Stimulated activated CD4-positive, alpha-beta T cell treated with anti-CD3 and anti-CD28 coated beads, Interleukin-15, amount 100 ng/mL, for 1 hour (primary cell): ENCODE results near the gene PBX4.

ENCODE experiments used
- DNase-seq, 2 donors: peaks; one replicate each; pipeline ENCODE4 v3.0.0-alpha.2; 2020; ENCODE audit warnings: low read depth in 1 of 2, low spot score in 1 of 2

PBX4 gene

DNA sequence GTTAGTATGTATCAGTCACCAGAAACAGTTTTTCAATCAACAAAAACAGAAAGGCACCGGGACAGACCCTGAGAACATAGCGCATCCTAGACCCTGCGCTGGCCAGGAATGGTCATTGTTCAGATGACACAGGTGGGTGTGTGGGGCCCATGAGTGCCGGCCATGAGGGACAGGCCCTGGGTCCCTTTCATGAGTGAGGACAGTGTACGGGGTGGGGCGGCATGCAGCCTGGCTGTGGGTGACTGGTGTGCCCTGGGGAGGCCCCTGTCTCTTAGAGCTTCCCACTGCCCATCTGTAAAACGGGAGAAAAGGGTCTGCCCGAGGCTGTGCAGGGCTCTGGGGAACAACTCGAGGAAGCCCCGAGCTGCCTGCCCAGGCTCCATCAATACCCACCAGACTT lies 25.8 kb downstream of the PBX4 start:
- DNase-seq = no peak

DNA sequence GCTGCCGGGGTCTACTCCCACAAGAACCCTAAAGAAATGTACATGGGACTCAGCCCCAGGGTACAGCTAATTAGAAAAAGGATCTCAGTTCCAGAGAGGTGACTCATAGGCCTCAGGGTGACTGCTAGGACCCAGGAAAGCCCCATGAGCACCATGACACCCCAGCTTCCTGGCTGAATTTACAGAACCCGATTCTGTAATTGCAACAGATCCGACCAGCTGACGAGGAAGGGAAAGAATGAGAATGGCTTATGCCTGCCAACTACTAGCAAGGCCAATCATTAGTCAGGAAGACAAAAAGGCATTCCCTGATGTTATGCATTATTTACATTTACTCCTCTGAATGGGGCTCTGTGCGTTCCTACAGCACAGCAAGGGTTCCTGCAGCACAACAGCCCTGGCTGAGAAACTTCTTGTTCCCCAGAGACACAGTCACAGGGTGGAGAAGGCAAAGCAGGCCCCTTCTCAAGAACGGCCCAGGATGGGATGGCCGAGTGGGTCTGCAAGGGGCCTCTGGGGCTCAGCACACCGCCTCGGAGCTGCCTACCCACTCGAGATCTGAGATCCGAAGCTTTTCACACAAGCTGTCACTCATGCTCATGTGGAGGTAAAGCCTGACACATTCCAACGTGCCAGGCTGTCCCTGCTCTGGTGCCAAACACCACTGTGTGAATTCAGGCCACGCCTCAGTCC lies 27.2 kb downstream of the PBX4 start:
- DNase-seq = peak; percentile 29 to 42

DNA sequence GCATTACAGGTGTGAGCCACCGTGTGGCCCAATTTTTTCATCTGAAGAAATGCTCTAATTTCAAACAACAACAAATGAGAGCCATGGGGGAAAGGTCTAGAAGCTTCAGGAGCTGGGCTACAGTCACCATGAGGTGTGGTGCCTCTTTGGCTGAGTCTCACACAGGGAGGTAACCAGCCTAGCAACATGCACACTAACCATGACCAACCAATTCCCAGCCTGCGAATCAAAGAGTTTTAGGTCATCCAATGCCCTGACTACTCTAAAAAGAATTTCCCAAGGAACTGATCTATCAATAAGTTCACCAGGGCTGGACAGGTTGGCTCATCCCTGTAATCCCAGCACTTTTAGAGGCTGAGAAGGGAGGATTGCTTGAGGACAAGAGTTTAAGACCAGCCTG lies 29.9 kb downstream of the PBX4 start:
- no peak for DNase-seq

DNA sequence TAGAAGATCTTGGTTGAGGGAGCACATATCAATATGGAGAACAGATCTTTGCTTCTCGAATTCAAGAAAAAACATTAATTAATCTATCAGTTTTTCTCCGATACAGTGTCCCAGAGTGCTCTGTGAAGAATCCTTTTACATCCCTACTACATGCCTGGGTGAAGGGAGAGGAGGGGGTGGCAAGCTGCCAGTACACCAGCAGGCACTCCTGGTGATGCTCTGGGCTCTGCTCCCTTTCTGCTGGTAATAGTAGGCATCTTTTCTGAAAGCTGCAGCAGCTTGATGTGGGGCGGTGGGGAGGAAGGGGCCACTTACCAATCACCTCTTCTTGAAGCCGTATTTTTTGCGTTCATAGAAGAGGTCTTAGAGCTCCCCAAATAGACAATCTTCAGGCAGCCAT lies 30.7 kb downstream of the PBX4 start:
- no peak for DNase-seq

DNA sequence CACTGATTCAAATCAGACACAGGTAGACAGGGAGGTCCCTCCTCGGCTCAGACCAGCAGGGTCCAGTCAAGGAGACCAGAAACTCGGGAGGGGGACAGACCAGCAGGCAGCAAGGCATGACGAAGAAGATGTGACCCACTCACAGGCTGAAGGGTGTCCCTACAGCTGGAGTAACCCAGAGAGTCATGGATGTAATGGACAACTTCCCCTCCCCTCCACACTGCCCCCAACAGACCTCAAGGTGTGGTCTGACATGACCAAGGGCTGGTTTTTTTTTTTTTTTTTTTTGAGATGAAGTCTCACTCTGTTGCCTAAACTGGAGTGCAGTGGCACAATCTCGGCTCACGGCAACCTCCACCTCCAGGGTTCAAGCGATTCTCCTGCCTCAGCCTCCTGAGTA lies 34.1 kb downstream of the PBX4 start:
- no peak for DNase-seq

DNA sequence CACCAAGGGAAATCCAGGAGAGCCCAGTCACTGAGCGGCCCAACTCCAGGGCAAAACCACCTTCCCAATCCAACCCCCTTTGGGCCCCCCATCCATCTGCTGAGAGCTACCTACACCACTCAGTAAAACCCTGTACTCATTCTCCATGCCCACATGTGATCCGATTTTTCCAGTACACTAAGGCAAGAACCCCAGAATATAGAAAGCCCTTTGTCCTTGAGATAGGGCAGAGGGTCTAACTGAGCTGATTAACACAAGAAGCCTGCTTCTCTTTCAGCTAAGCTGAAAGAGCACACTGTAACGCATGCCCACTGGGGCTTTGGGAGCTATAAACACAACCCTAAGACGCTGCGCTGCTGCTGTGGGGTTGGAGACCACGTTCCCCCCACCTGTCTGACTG lies 36.0 kb downstream of the PBX4 start:
- DNase-seq = no peak

DNA sequence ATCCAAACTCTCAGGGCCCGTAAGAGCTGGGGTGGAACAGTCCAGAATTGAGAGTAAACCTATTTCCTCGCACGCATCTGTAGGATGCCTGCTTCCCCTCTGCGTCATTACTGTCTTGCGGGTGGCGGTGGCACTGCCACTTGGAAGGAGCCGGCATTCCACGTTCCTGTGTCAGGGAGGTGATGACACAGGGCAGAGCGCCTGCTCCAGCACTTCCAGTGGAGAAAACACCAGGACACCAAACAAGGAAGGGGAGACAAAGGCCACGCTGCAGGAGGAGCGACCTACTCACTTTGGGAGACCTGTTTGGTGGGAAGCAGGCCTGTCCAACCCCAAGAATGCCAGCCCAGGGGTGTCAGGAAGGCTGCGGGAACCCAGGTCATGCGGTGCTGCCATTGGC lies 37.1 kb downstream of the PBX4 start:
- DNase-seq = no peak

DNA sequence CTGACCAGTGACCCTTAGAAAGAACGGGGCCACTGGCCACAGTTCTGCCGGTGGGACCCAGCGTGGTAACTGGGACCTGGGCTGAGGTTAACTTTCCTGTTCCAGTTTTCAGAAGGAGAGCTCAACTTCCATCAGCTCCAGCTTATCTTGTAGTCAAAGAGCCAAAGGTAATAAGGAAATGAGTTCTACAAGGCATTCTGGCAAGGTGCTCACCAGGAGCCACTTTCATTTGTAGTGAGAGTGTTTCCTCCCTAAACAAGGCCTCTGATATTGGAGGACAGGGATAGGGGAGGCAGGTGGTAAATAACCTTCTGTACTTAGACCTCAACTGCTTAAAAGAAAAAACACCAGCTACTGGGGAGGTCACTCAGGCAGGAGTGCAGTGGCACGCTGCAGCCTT lies 38.1 kb downstream of the PBX4 start:
- DNase-seq = no peak

DNA sequence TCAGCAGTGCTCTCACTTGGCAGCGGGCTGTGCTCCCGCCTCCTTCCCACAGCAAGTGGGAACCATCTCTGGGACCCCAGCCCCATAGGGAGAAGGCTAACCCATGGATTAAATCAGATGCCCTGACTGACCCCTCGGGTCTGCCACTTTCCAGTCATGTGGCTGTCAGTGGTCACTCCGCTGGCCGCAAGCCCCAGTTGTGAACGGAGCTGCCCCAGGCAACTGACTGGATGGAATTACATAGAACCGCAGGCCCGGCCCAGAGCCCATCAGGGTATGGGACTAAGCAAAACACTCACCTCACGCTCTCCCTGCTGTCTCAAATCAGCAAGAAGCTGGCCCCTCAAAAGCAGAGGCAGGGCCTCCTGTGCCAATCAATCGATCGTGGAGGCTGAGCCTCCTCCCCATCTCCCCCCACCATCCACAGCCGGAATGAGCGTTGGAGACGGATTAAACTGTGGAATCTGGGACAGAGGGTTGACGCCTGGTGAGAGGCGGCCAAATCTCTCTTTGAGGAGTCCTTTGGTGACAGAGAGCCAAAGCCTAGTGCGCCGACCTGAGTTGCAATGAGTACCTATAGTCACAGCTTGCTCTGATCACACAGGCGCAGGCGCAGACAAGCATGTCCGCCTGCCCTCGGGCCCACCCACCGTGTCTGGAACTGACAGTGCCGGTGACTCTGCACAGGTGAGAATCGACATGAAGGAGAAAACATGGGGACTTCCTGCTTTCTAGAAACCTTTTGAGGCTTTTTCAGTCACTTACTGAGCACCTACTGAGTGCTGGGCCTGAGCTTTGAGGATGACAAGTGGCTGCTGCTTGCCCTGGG lies 38.7 kb downstream of the PBX4 start:
- DNase-seq = no peak

DNA sequence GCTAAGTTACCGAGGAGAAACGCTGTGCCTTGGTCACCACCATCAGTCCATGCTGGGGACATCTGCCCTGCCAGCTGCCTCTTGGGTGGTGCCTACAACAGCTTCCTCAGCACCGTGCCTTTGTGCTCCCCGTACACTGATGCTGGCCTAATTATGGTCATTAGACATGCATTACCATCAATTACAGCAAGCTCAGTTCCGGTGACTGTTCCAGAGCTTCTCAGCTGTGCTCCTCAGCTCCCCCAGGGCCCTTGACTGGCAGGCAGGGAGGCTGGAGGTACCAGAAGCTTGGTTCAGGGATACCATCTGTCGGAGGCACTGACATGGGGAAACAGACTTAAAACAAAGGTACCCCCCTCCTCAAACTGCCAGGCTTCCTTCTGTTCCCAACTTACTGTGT lies 40.2 kb downstream of the PBX4 start:
- no peak for DNase-seq

DNA sequence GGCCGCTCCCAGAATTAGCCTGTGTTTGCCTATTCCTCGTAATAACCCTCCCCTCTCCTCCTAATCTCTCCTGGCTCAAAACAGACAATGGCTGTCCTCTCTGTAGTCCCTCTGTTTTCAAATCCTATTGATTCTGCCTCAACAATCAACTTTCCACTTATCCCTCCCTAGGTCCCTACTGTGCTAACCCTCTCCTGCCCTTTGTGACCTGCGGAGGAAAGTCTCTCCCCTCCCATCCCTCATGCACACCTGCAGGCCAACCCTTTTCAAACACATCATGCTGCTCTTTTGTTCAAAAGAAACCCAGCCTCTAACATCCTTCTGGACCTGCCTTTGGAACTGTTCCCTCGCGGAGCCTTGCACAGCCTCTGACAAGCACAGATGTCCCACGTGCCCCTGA lies 43.1 kb downstream of the PBX4 start:
- DNase-seq = no peak

DNA sequence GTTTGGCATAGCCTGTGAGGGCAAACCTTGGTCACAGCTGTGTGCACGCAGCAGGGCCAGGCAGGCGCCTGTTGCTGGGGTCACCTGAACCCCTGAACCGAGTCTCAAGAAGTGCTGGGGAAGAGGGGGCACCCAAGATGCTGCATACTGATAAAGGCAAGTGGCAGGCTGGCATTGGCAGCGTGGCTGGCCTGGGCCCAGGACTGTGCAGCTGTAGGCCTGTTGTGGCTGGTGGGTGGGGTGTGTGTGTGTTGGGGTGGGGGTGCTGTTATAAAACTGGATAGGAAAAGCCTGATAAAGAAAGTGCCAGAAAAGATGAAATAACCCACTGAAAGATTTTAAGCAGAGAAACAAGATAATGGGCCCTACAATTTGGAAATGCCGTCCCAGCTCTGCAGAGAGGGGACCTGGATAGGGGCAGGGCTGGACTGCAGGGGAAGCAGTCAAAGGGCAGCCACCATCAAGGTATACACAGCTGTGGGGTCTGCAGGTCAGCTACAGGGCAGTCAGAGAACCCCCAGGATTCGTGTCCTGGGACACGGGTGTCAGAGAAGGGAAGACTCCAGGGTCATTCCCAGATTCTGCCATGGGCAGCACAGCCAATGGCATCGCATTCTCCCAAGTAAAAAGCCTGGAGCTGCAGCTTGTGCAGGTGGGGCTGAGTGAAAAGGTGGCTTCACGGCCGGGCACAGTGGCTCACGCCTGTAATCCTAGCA lies 47.3 kb downstream of the PBX4 start:
- DNase-seq = no peak

DNA sequence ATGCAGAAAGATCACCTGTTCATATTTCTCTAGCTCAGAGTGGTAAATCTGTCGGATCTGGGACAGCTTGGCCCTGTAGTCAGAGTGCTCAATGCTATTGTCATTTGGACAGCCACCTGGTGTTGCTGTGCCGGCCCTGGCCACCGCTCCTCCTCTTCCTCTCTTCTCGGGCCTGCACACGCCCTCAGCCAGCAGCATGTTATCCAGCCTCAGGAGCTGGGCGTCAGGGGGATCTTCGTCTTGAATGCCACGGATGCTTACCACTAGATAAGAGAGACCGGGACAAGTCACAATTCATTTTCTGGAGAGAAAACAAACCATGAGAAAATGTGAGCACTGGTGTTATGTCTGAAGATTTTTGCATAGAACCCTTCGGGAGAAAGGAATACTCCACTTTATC lies 47.9 kb downstream of the PBX4 start:
- no peak for DNase-seq

DNA sequence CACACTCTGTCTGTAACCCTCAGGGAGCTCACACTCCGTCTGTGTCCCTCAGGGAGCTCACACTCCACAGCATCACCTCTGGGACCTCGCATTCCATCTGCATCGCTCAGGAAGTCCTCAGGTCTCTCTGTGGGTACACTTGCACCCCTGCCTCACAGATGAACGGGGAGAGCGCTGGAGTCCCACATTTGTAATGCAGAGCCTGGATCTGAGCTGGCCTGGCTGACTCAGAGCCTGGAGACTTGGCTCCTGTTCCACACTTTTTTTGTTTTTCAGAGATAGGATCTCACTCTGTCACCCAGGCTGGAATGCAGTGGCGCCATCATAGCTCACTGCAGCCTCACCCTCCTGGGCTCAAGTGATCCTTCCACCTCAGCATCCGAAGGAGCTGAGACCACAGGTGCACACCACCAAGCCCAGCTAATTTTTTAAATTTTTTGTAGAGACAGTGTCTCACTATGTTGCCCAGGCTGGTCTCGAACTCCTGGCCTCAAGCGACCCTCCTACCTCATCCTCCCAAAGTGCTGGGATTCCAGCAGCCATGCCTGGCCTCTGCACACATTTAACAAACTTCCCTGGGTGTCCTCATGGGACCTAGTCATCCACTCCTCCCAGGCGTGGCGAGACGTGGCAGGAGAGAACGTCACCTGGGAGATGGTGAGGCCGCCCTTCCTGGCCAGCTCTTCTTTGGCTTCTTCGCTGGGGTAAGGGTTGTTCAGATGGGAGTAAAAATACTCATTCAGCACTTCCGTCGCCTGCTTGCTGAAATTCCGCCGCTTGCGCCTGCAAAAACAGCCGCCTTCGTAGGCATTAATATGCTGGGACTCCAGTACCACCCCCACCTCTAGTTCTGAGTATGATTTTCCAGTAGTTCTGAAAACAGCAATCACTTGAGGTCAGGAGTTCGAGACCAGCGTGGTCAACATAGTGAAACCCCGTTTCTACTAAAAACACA lies 49.4 kb downstream of the PBX4 start:
- no peak for DNase-seq

DNA sequence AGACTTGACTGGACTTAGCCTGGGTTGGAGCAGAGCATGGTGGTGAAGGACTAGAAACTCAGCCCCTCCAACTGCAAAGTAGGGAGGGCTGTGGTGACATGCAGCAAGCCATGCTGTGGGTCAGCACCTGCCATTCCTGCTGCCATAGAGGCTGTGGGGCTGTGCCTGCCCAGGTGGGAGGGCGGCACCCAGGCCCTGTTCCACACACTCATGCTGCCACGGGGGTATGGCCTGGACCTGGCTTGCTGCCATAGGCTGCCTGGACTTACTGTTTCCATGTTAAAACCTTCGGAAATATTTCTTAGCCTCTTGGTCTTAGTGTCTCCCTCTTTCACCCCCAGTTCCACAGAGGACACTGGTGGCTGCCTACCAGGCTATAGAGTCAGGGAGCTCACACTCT lies 51.1 kb downstream of the PBX4 start:
- no peak for DNase-seq

DNA sequence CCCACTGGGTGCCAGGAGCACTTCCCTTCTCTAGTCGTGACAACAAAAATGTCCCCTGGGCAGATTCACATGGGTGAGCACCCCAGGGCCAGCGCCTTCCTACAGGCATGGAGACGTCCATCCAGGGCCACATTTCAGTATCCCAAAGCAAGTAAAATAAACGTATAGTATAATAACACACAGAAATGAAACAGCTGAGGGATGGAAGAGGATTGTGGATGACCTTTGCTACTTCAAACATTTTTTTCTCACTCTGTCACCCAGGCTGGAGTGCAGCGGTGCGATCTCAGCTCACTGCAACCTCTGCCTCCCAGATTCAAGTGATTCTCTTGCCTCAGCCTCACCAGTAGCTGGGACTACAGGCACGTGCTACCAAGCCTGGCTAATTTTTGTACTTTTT lies 52.2 kb downstream of the PBX4 start:
- DNase-seq = no peak

DNA sequence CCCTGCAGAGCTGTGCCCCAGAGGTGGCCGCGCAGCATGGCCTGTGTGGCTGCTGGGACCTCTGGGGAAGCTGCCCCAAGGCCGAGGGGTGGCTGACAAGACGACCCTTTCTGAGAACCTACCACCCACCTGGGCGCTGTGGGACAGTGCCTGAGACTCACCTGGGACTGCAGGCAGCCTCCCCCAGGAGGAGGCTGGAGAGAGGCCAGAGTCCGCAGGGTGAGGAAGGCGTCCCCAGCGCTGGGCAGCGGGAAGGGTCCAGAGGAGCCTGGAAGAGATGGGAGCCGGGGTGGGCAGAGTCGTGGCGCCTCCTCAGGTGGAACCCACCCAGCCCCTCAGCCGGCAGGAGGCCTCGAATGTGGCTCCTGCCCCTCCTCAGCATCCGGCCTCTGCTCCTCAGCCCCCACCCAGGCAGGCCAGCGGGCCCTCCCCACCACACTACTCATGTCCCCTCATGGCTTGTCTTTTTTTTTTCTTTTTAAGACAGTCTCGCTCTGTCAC lies 55.1 kb downstream of the PBX4 start:
- DNase-seq = no peak

DNA sequence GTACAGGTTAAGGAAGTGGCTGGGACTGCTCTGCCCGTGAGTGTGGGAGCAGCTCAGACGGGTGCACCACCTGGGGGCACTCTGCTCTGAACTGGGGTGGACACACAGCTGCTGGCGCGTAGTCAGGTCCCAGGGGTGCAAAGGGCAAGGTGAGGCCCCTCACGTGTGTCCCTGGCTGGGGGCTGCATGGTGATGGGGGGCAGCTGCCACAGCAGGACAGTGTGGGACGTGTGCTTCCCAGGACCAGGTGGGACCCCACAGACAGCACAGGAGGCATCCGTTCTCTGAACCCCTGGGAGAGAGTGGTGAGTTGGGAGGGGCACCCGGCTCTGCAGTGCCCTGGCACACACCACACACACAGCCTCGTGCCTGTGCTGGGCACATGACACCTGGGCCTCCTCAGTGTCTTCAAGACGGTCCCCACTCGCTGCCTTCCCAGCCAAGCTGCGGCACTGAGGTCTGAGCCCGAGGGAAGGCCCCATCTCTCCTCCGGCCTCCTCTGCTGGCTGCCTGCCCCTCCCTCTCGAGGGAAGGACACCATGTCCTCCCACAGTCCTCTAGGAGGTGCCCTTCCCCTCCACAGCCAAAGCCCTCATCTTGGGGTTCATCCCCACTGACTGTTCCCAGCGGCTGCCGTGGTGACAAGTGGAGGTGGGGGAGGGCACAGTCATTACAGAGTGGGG lies 55.7 kb downstream of the PBX4 start:
- DNase-seq = no peak

DNA sequence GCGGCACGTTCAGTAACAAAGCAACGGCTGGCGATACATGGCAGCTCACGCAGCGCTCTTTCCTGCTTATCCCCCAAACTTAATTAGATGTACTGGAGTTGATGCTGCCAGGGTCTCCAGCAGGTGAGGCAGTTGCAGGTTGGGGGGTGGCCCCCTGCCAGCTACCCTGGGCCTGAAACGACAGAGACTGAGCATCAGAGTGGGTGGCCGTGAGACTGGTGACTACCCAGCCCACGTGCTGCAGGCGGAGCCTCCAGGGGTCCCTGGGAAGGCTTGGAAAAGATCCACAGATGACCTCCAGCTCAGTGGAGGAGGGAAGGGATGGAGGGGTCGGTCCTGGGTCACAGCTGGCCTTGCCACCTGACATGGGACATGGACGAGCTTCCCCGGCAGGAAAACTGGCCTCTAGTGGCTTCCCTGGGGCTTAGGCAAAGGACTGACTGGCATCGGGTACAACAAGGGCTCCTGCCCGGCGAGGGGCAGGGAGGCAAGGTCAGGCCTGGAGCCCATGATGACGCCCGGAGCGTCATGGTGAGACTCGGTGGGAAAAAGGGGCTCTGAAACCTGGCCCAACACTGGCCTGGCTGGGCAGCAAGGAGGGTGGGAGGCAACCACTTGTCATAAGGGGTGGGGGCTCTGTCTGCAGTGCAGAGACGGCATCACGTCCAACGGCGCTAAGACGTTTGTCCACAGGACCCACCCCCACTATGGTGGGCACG lies 56.4 kb downstream of the PBX4 start:
- DNase-seq = no peak

DNA sequence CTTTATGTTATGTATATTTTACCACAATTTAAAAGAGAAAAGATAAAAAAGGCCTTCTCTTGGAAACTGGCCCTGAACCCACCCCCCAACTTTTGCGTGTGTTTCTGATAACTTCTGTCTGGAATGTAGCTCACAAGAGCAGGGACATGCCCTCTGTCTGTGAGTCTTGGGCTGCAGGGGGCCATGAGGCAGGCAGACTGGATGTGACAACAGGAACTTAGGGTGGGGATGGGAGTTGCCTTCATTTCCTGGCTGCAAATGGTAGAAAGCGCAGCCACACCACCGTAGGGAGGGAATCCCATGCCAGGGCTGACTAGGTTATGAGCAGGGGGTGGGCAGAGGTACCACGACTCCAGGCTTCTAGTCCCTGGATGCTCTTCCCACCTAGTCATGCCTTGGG lies 58.6 kb downstream of the PBX4 start:
- DNase-seq = no peak
